HG03060 (cell line): ENCODE measurements around the gene HGFAC.
"Not testable (repeated sequence)": the region's sequence is repeated elsewhere in the genome, so short reads cannot be mapped to it uniquely, and the experiment has no call there.

ENCODE experiments used
- ATAC-seq: cut with Tn5 transposase; IDR thresholded peaks from one replicate; pipeline ENCODE4 v1.9.1; 2021; ENCODE audit warnings: low read depth, moderate number of reproducible peaks; ENCODE audit not compliant: unreplicated experiment

Gene HGFAC

GRCh38 chr4:3410401-3411135 lies 31.2 kb upstream of the HGFAC start:
- ATAC-seq: no peak

GRCh38 chr4:3411190-3411589 lies 30.6 kb upstream of the HGFAC start:
- ATAC-seq: not testable (repeated sequence)

GRCh38 chr4:3411676-3412075 lies 30.1 kb upstream of the HGFAC start:
- ATAC-seq: no peak

GRCh38 chr4:3412257-3413020 lies 29.3 kb upstream of the HGFAC start:
- no peak for ATAC-seq

GRCh38 chr4:3413217-3413671 lies 28.5 kb upstream of the HGFAC start:
- no peak for ATAC-seq

- no peak for ATAC-seq
Measured at GRCh38 chr4:3413675-3414420, 27.9 kb upstream of the HGFAC start.

- ATAC-seq: no peak
Measured at GRCh38 chr4:3414421-3415279, 27.1 kb upstream of the HGFAC start.

- ATAC-seq: no peak
Measured at GRCh38 chr4:3415471-3416141, 26.2 kb upstream of the HGFAC start.

GRCh38 chr4:3416270-3416669 lies 25.5 kb upstream of the HGFAC start:
- no peak for ATAC-seq

- no peak for ATAC-seq
Measured at GRCh38 chr4:3416821-3417221, 24.9 kb upstream of the HGFAC start.

GRCh38 chr4:3417448-3417847 lies 24.3 kb upstream of the HGFAC start:
- ATAC-seq: no peak

GRCh38 chr4:3418029-3418762 lies 23.6 kb upstream of the HGFAC start:
- no peak for ATAC-seq

- no peak for ATAC-seq
Measured at GRCh38 chr4:3419836-3420605, 21.7 kb upstream of the HGFAC start.

- no peak for ATAC-seq
Measured at GRCh38 chr4:3420606-3420955, 21.2 kb upstream of the HGFAC start.

- no peak for ATAC-seq
Measured at GRCh38 chr4:3420956-3421355, 20.8 kb upstream of the HGFAC start.

GRCh38 chr4:3421470-3421869 lies 20.3 kb upstream of the HGFAC start:
- ATAC-seq: no peak

- ATAC-seq: no peak
Measured at GRCh38 chr4:3422241-3422801, 19.4 kb upstream of the HGFAC start.

- ATAC-seq: no peak
Measured at GRCh38 chr4:3422808-3423297, 18.9 kb upstream of the HGFAC start.
